Measurements from ENCODE around the gene REEP5.

Gene REEP5

DNA sequence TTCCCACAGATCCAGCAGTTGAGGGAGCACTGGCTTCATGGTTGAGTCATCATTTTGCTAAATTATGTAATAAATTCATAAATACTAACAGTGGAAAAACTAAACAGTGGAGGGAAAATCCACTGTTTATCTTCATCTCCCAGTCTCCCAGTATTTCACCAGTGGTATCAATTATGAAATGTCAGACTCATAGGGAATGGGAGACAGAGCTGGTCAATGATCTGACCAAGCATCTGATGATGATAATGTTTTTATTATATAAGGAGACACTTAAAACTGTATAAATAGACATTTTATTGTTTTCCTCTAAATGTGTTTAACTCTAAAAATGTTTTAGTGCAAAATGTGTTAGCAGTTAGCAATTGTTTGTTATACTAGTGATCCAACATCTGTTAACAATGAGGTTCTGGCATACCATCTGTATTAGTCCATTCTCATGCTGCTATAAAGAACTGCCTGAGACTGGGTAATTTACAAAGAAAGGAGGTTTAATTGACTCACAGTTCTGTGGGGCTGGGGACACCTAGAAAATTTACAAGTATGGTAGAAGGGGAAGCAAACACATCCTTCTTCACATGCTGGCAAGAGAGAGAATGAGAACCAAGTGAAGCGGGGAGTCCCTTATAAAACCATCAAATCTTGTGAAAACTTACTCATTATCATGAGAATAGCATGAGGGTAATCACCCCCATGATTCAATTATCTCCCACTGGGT lies 11.8 kb upstream of the REEP5 start:
- TF ChIP-seq, protein P1, sequence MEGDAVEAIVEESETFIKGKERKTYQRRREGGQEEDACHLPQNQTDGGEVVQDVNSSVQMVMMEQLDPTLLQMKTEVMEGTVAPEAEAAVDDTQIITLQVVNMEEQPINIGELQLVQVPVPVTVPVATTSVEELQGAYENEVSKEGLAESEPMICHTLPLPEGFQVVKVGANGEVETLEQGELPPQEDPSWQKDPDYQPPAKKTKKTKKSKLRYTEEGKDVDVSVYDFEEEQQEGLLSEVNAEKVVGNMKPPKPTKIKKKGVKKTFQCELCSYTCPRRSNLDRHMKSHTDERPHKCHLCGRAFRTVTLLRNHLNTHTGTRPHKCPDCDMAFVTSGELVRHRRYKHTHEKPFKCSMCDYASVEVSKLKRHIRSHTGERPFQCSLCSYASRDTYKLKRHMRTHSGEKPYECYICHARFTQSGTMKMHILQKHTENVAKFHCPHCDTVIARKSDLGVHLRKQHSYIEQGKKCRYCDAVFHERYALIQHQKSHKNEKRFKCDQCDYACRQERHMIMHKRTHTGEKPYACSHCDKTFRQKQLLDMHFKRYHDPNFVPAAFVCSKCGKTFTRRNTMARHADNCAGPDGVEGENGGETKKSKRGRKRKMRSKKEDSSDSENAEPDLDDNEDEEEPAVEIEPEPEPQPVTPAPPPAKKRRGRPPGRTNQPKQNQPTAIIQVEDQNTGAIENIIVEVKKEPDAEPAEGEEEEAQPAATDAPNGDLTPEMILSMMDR (IDR thresholded peaks at IDR 0.05), result no peak
- DNase-seq, result no peak
- Mint-ChIP-seq H3K9me3 (no peaks in the 10 kb centered on the region), H3K36me3 (ENCODE audit: low read depth) (no peaks in the 10 kb centered on the region), H3K27ac (no peak overlapping the region), H3K4me1 (peaks cover 17% of the 10 kb centered on the region), H3K27me3 (ENCODE audit: low read depth, poor library complexity) (peaks cover 6% of the 10 kb centered on the region), H3K4me3 (no peak overlapping the region)

DNA sequence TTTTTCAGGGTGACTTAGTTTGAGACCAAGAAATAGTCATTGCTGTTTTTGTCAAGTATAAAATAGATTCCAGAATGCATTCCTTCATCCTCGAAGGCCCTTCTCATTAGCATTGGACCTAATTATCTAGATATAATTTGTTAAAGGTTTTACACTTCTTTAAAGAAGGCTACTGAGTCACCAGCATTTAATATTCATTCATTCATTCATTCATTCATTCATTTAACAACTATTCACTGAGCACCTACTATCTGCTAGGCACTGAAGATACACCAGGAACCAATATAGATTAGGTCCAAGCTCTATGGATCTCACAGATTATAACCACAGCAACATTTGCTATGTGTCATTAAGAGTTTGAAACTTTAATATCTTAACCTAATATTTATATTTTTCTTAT lies 11.1 kb upstream of the REEP5 start:
- Mint-ChIP-seq H3K36me3 (ENCODE audit: low read depth) (no peaks in the 10 kb centered on the region), H3K27ac (no peak overlapping the region), H3K9me3 (no peaks in the 10 kb centered on the region), H3K4me3 (no peak overlapping the region), H3K27me3 (ENCODE audit: low read depth, poor library complexity) (peaks cover 6% of the 10 kb centered on the region), H3K4me1 (peaks cover 17% of the 10 kb centered on the region)
- DNase-seq, result no peak
- TF ChIP-seq, protein P1 (IDR thresholded peaks at IDR 0.05), result no peak

DNA sequence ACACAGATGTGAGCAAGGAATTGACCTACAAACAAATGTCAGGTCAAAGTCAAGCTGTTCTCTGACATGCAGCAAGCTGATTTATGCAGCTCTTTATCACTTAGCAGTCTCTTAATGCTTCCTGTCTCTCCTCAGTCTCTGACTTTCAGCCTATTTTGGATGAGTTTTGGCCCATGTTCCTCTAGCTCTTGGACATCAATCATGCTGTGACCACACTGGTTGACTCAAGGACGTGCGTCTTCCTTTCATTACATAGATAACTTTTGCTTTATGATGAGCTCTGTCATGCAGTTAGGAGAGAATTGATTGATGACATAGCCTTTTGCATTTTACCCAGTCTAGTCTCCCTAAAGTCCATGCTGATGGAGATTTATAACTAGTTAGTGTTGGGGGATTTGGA lies 9.4 kb upstream of the REEP5 start:
- peaks cover 6% of the 10 kb centered on the region for H3K27me3 Mint-ChIP-seq (ENCODE audit: low read depth, poor library complexity)
- peaks cover 17% of the 10 kb centered on the region for H3K4me1 Mint-ChIP-seq
- DNase-seq, result no peak
- H3K9me3 Mint-ChIP-seq, result no peaks in the 10 kb centered on the region
- H3K4me3 Mint-ChIP-seq, result no peak overlapping the region
- TF ChIP-seq, protein P1 (IDR thresholded peaks at IDR 0.05), result no peak
- no peak overlapping the region for H3K27ac Mint-ChIP-seq
- H3K36me3 Mint-ChIP-seq (ENCODE audit: low read depth), result no peaks in the 10 kb centered on the region

DNA sequence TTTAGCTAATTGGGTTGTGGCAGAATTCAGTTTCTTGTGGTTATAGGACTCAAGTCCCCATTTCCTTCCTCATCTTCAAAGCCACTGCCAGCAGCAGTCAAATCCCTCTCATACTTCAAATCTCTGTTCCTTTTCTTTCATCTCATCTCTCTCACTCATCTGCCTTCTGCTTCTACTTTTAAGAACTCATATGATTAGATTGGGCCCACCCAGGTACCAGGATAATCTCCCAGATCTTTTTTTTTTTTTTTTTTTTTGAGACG lies 8.0 kb upstream of the REEP5 start:
- Mint-ChIP-seq H3K9me3 (no peaks in the 10 kb centered on the region), H3K27ac (peak overlapping the region; percentile 3), H3K27me3 (ENCODE audit: low read depth, poor library complexity) (peaks cover 3% of the 10 kb centered on the region), H3K36me3 (ENCODE audit: low read depth) (no peaks in the 10 kb centered on the region), H3K4me1 (peaks cover 17% of the 10 kb centered on the region), H3K4me3 (no peak overlapping the region)
- TF ChIP-seq, protein P1 (IDR thresholded peaks at IDR 0.05), result no peak
- DNase-seq, result no peak

DNA sequence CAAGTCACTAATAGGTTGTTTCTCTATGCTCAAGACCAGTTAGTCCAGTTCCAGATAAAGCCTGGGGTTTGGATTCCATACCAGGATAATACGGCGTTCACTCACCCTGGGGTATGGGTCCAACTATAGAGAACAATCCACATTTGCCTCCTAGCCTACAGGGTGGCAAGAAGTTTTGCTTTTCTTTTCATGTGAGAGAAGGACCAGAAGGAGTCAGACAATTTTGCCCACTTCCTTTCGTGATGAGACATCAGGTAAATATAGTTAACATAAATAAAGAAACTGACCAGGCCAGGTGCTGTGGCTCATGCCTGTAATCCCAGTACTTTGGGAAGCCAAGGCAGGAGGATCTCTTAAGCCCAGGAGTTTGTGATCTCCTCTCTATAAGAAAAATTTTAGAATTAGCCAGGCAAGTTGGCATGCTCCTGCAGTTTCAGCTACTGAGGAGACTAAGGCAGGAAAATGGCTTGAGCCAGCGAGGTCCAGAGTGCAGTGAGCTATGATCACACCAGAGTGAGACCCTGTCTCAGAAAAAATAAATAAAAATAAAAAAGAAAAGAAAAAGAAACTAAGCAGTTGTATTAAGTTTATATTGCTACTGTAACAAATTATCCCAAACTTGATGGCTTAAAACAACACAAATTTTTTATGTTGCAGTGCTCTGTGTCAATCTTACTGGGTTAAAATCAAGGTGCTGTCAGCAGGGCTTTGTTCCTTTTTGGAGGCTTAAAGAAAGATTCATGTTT lies 7.5 kb upstream of the REEP5 start:
- peaks cover 17% of the 10 kb centered on the region for H3K4me1 Mint-ChIP-seq
- no peak overlapping the region for H3K4me3 Mint-ChIP-seq
- no peaks in the 10 kb centered on the region for H3K9me3 Mint-ChIP-seq
- no peaks in the 10 kb centered on the region for H3K36me3 Mint-ChIP-seq (ENCODE audit: low read depth)
- no peak for DNase-seq
- TF ChIP-seq, protein P1 (IDR thresholded peaks at IDR 0.05), result no peak
- peaks cover 3% of the 10 kb centered on the region for H3K27me3 Mint-ChIP-seq (ENCODE audit: low read depth, poor library complexity)
- H3K27ac Mint-ChIP-seq, result no peak overlapping the region

DNA sequence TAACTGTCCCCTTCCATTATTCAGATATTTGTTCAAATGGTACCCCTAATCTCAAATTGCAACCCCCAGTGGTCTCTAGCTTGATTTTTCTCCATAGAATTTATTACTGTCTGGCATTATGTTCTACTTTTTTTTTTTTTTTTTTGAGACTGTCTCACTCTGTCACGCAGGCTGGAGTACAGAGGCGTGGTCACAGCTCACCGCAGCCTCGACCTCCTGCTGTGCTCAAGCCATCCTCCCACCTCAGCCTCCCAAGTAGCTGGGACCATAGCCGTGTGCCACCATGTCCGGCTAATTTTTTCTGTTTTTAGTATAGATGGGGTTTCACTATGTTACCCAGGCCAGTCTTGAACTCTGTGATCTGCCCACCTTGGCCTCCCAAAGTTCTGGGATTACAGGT lies 2.0 kb upstream of the REEP5 start:
- H3K4me1 Mint-ChIP-seq, result peaks cover 32% of the 10 kb centered on the region
- no peaks in the 10 kb centered on the region for H3K9me3 Mint-ChIP-seq
- no peak overlapping the region for H3K27ac Mint-ChIP-seq
- peaks cover 14% of the 10 kb centered on the region for H3K27me3 Mint-ChIP-seq (ENCODE audit: low read depth, poor library complexity)
- H3K4me3 Mint-ChIP-seq, result no peak overlapping the region
- peaks cover 7% of the 10 kb centered on the region for H3K36me3 Mint-ChIP-seq (ENCODE audit: low read depth)
- DNase-seq, result no peak
- TF ChIP-seq, protein P1 (IDR thresholded peaks at IDR 0.05), result no peak
